Osteoblast (primary cell): ENCODE results near the gene DIAPH3. TPM values are rescaled to one million over a fixed set of nuclear protein-coding genes. Genes with fewer than 3 reads are reported as not detected.

Experiments
- DNase-seq: peaks from one replicate; pipeline ENCODE4 v3.0.0; 2011; ENCODE audit warnings: low spot score, mixed read lengths; ENCODE audit not compliant: insufficient read length; ENCODE audit errors: missing footprints
- H2AFZ ChIP-seq: 2 replicates; pipeline ENCODE4 v1.6.0; 2011; ENCODE audit warnings: mild to moderate bottlenecking, low read length
- H3K27ac ChIP-seq: 2 replicates; pipeline ENCODE4 v1.5.1; 2011; ENCODE audit warnings: mild to moderate bottlenecking, low read depth, low read length, moderate library complexity
- H3K27me3 ChIP-seq: 2 replicates; pipeline ENCODE4 v1.6.0; 2012; ENCODE audit warnings: mild to moderate bottlenecking, control low read depth, inconsistent platforms, low read length, moderate library complexity; ENCODE audit not compliant: insufficient read depth
- H3K36me3 ChIP-seq: 2 replicates; pipeline ENCODE4 v1.5.1; 2011; ENCODE audit warnings: mild to moderate bottlenecking, low read length, control low read depth, moderate library complexity; ENCODE audit not compliant: insufficient read depth
- H3K4me1 ChIP-seq: 2 replicates; pipeline ENCODE4 v1.5.1; 2011; ENCODE audit warnings: mild to moderate bottlenecking, low read length, control low read depth, moderate library complexity; ENCODE audit not compliant: insufficient read depth
- H3K4me2 ChIP-seq: 2 replicates; pipeline ENCODE4 v1.6.0; 2011; ENCODE audit warnings: mild to moderate bottlenecking, low read length; ENCODE audit not compliant: insufficient read depth
- H3K4me3 ChIP-seq: fragments of 200-600 bp; sonication (generic); 3 replicates; pipeline ENCODE4 v1.5.1; 2012; ENCODE audit warnings: mild to moderate bottlenecking, low read length, inconsistent platforms; ENCODE audit not compliant: insufficient read depth
- H3K79me2 ChIP-seq: 2 replicates; pipeline ENCODE4 v1.6.0; 2012; ENCODE audit warnings: mild to moderate bottlenecking, low read length, control low read depth, inconsistent platforms; ENCODE audit not compliant: insufficient read depth
- H3K9me3 ChIP-seq: 2 replicates; pipeline ENCODE4 v1.5.1; 2011; ENCODE audit warnings: low read depth, low read length, control low read depth
- H4K20me1 ChIP-seq: 2 replicates; pipeline ENCODE4 v1.6.0; 2012; ENCODE audit warnings: mild to moderate bottlenecking, low read length, control low read depth; ENCODE audit not compliant: insufficient read depth
- CTCF ChIP-seq: IDR thresholded peaks from 2 replicates; pipeline ENCODE4 v1.5.1; 2011; ENCODE audit warnings: mild to moderate bottlenecking, low read depth, low read length, moderate library complexity; ENCODE audit errors: extremely low read depth
- total RNA-seq: library from RNA; depleted of rRNA; stranded (reverse); fragments of >200 nt; gene quantifications from 2 replicates; pipeline ENCODE4 v1.2.3, GENCODE V29; 2012

Gene DIAPH3
- total RNA-seq, 1 donor = 8.3 TPM

GRCh38 chr13:59856281-59856810 lies 307.4 kb downstream of the DIAPH3 start:
- Histone ChIP-seq H3K79me2 (no peaks in the 10 kb centered on the region), H3K27me3 (no peaks in the 10 kb centered on the region), H3K4me3 (no peak overlapping the region), H3K27ac (no peak overlapping the region), H3K9me3 (no peaks in the 10 kb centered on the region), H4K20me1 (no peaks in the 10 kb centered on the region), H2AFZ (no peak overlapping the region), H3K4me1 (no peaks in the 10 kb centered on the region), H3K4me2 (no peak overlapping the region), H3K36me3 (no peaks in the 10 kb centered on the region)
- DNase-seq = no peak
- TF ChIP-seq CTCF = no peak

- H3K27ac ChIP-seq = no peak overlapping the region
- no peaks in the 10 kb centered on the region for H3K27me3 ChIP-seq
- no peak for TF ChIP-seq CTCF
- H3K4me3 ChIP-seq = no peak overlapping the region
- H2AFZ ChIP-seq = no peak overlapping the region
- no peaks in the 10 kb centered on the region for H4K20me1 ChIP-seq
- no peak overlapping the region for H3K4me2 ChIP-seq
- H3K36me3 ChIP-seq = no peaks in the 10 kb centered on the region
- H3K4me1 ChIP-seq = no peaks in the 10 kb centered on the region
- no peaks in the 10 kb centered on the region for H3K9me3 ChIP-seq
- no peak for DNase-seq
- H3K79me2 ChIP-seq = no peaks in the 10 kb centered on the region
Measured at GRCh38 chr13:59846845-59847620, 316.7 kb downstream of the DIAPH3 start.

- Histone ChIP-seq H4K20me1 (no peaks in the 10 kb centered on the region), H3K79me2 (no peaks in the 10 kb centered on the region), H3K9me3 (no peaks in the 10 kb centered on the region), H3K4me3 (no peak overlapping the region), H2AFZ (no peak overlapping the region), H3K4me1 (no peaks in the 10 kb centered on the region), H3K27me3 (no peaks in the 10 kb centered on the region), H3K36me3 (no peaks in the 10 kb centered on the region), H3K27ac (no peak overlapping the region), H3K4me2 (no peak overlapping the region)
- TF ChIP-seq CTCF = no peak
- DNase-seq = no peak
Measured at GRCh38 chr13:59843040-59843439, 320.7 kb downstream of the DIAPH3 start.

GRCh38 chr13:59842507-59842906 lies 321.2 kb downstream of the DIAPH3 start:
- no peak for TF ChIP-seq CTCF
- no peak overlapping the region for H3K27ac ChIP-seq
- H3K79me2 ChIP-seq = no peaks in the 10 kb centered on the region
- H3K4me1 ChIP-seq = no peaks in the 10 kb centered on the region
- H3K9me3 ChIP-seq = no peaks in the 10 kb centered on the region
- no peak overlapping the region for H3K4me3 ChIP-seq
- H3K4me2 ChIP-seq = no peak overlapping the region
- DNase-seq = no peak
- H2AFZ ChIP-seq = no peak overlapping the region
- no peaks in the 10 kb centered on the region for H3K27me3 ChIP-seq
- H3K36me3 ChIP-seq = no peaks in the 10 kb centered on the region
- no peaks in the 10 kb centered on the region for H4K20me1 ChIP-seq
